ENCODE measurements around the gene BCAS4. TPM values are rescaled to one million over a fixed set of nuclear protein-coding genes. Genes with fewer than 3 reads are reported as not detected.
A peak's percentile ranks its signal among the peaks of the same experiment; 100 is the strongest.

BCAS4 gene
- polyA plus RNA-seq, 6 donors from 2014 or later: 62.1 to 82.2 (median 70.3) TPM

DNA sequence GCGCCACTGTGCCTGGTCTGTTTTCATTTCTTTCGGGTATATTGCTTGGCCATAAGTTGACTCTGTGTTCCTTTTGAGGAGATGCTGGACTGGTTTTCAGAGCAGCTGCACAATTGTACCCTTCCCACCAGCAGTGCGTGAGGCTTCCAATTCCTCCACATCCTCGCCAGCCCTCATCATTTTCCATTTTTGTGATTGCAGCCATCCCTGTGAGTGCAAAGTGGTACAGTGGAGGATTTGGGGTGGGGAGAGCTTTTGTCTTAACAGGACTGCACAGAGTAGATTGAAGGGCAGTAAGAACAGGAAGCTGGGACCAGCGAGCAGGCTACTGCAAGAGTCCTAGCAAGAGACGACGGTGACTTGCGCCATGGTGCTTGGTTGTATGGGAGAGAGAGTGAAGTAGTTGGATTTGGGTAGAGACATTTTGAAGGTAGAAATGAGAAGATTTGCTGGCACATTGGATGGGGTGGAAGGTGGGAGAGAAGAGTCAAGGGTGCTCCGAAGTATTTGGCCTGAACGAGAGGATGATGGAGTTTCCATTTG is 18.3 kb downstream of the BCAS4 start:
- Mint-ChIP-seq H3K4me3 (peak overlapping the region in 7 of 8 donors; percentile 1 to 87 (median 65)), H3K36me3 (peaks cover 3 to 7% of the 10 kb centered on the region in 2 donors), H3K27me3 (no peaks in the 10 kb centered on the region), H3K9me3 (peaks cover under 1 to 18% (median 12%) of the 10 kb centered on the region in 7 donors), H3K4me1 (peaks cover 65 to 99% (median 85%) of the 10 kb centered on the region in 3 donors), H3K27ac (peak overlapping the region in 4 of 6 donors; percentile 2 to 96 (median 46))
- no peak for DNase-seq
- ATAC-seq (ENCODE audit: low read depth in 2 of 2): no peak

DNA sequence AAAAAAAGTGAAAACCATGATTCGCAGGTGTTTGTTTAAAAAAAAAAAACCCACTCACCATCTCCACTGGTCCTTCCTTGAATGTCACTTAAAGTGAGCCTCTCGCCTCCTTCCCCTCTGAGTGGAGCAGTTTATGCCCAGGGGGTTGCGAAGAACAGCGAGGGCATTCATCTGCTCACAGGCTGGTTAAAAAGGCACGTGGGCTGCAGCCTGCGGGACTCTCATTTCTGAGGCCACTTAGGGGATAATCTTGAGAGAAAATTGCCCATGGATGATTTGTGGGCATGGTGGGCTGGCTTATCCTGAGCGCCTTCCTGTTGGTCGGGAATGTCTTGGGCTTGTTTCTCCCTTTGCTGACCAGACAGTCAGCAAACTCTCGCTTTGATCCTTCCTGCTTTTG is 18.9 kb downstream of the BCAS4 start:
- Mint-ChIP-seq H3K27ac (peak overlapping the region; percentile 75 to 97 (median 86)), H3K4me3 (peak overlapping the region in 6 of 8 donors; percentile 9 to 89 (median 83)), H3K4me1 (peaks cover 67 to 99% (median 85%) of the 10 kb centered on the region in 3 donors), H3K9me3 (peaks cover 4 to 18% (median 12%) of the 10 kb centered on the region in 7 donors), H3K36me3 (peaks cover 8 to 12% of the 10 kb centered on the region in 2 donors), H3K27me3 (no peaks in the 10 kb centered on the region)
- DNase-seq (no peak), ATAC-seq (ENCODE audit: low read depth in 2 of 2) (no peak)

DNA sequence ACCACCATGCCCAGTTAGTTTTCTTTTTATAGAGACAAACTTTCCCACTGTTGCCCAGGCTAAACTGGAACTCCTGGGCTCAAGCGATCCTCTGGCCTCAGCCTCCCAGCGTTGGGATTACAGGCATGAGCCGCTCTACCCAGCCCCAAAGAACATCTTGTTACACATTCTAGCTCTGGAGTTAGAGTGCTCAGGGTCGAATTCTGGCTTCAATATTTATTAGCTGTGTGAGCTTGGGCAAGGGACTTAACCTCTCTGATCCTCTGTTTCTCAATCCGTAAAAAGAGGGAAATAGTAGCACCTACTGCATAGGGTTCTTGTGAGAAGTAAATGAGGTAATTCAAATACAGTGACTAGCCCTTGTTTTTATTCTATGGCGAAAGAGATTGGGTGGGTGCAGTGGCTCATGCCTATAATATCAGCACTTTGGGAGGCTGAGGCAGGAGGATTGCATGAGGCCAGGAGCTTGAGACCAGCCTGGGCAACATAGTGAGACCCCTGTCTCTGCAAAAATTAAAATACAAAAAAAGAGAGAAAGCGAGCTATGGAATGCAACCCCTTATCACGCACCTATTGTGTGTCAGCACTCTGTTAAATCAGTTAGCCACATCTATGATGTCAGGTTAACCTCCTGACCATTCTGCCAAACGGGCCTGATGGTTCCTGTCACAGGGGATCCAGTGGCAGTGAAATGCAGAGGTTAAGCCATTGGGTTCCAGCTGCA is 19.7 kb downstream of the BCAS4 start:
- Mint-ChIP-seq H3K9me3 (peaks cover 4 to 16% (median 9%) of the 10 kb centered on the region in 7 donors), H3K36me3 (peaks cover 8 to 11% of the 10 kb centered on the region in 2 donors), H3K4me1 (peaks cover 71 to 98% (median 88%) of the 10 kb centered on the region in 3 donors), H3K27me3 (no peaks in the 10 kb centered on the region), H3K27ac (peak overlapping the region in 5 of 6 donors; percentile 65 to 97 (median 94)), H3K4me3 (peak overlapping the region; percentile 78 to 90 (median 84))
- ATAC-seq (ENCODE audit: low read depth in 2 of 2) (no peak), DNase-seq (no peak)

- ATAC-seq (ENCODE audit: low read depth in 2 of 2): peak; percentile 40 to 45
- H3K27me3 Mint-ChIP-seq: no peaks in the 10 kb centered on the region
- peaks cover 74 to 98% (median 88%) of the 10 kb centered on the region in 3 donors for H3K4me1 Mint-ChIP-seq
- DNase-seq: peak; percentile 42
- H3K9me3 Mint-ChIP-seq: peaks cover under 1 to 8% (median 5%) of the 10 kb centered on the region in 7 donors
- peak overlapping the region; percentile 78 to 90 (median 84) for H3K4me3 Mint-ChIP-seq
- H3K36me3 Mint-ChIP-seq: peaks cover 5 to 8% of the 10 kb centered on the region in 2 donors
- H3K27ac Mint-ChIP-seq: peak overlapping the region; percentile 84 to 96 (median 92)
Observed at GRCh38 chr20:50815162-50815989, 20.5 kb downstream of the BCAS4 start.

DNA sequence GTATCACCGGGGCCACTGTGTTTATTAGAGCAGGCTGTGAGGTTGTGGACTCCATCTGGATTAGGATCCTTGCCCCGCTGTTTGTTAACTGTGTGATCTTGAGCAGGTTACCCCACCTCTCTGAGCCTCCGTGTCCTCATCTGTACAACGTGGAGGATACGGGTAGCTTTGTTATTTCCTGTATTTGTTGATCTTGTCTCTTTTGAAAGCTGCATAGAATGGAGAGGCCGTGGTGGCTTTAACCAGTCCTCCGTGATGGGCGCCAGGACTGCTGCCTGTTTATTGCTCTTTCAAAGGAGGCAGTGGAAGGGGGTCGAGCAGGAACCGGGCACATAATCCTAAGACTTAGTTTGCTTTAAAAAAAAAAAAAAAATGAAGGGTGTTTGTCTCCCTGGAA is 22.9 kb downstream of the BCAS4 start:
- Mint-ChIP-seq H3K36me3 (peaks cover 5 to 8% of the 10 kb centered on the region in 2 donors), H3K4me1 (peaks cover 81 to 99% (median 95%) of the 10 kb centered on the region in 3 donors), H3K4me3 (peak overlapping the region; percentile 73 to 88 (median 80)), H3K9me3 (peaks cover 0 to 4% (median 0%) of the 10 kb centered on the region in 7 donors), H3K27ac (peak overlapping the region; percentile 78 to 98 (median 96)), H3K27me3 (no peaks in the 10 kb centered on the region)
- DNase-seq: no peak
- no peak for ATAC-seq (ENCODE audit: low read depth in 2 of 2)

- H3K4me1 Mint-ChIP-seq: peaks cover 68 to 86% (median 81%) of the 10 kb centered on the region in 3 donors
- ATAC-seq (ENCODE audit: low read depth in 2 of 2) (no peak), DNase-seq (no peak)
- H3K27ac Mint-ChIP-seq: peak overlapping the region; percentile 30 to 96 (median 92)
- peak overlapping the region in 5 of 8 donors; percentile 6 to 88 (median 77) for H3K4me3 Mint-ChIP-seq
- no peaks in the 10 kb centered on the region for H3K27me3 Mint-ChIP-seq
- peaks cover 5 to 8% of the 10 kb centered on the region in 2 donors for H3K36me3 Mint-ChIP-seq
- peaks cover 0 to 4% (median 0%) of the 10 kb centered on the region in 7 donors for H3K9me3 Mint-ChIP-seq
Observed at GRCh38 chr20:50819349-50819748, 24.5 kb downstream of the BCAS4 start.

DNA sequence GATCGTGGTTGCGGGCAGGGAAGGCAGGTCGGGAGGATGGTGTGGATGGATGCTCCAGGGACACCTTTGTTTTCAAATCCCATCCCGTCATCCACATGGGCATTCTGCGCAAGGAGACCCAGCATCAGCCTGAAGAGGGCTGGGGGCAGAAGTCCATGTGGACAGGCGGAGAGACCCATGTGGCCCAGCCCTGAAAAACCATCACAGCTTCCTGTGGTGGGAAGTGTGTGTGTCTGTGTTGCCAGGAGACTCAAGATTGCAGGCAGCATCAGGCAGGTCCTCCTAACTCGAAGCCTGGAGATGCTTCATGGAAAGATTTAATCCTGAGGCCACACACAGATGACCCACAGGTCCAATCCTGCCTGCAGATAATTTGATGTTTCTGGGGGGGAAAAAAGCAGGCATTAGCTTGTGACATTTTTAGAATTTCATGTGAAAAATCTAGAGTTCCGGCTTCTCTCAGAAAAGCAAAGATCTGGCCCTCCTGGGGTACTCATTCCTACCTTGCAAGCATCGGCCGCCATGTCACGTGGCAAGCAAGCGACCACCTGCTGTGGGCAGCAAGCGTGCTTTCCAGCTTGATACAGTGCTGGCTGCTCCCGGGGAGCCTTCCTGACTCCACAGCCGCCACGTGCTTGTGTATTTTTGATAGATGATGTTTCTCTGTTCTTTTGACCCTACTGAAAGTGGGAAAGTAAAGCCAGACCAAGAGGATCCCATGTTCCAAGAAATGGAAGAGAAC is 25.8 kb downstream of the BCAS4 start:
- H3K4me3 Mint-ChIP-seq: peak overlapping the region; percentile 3 to 88 (median 80)
- peaks cover 57 to 80% (median 73%) of the 10 kb centered on the region in 3 donors for H3K4me1 Mint-ChIP-seq
- H3K36me3 Mint-ChIP-seq: peaks cover 5 to 8% of the 10 kb centered on the region in 2 donors
- ATAC-seq (ENCODE audit: low read depth in 2 of 2) (no peak), DNase-seq (no peak)
- H3K27me3 Mint-ChIP-seq: no peaks in the 10 kb centered on the region
- H3K27ac Mint-ChIP-seq: peak overlapping the region; percentile 70 to 96 (median 86)
- peaks cover 0 to 4% (median 0%) of the 10 kb centered on the region in 7 donors for H3K9me3 Mint-ChIP-seq

DNA sequence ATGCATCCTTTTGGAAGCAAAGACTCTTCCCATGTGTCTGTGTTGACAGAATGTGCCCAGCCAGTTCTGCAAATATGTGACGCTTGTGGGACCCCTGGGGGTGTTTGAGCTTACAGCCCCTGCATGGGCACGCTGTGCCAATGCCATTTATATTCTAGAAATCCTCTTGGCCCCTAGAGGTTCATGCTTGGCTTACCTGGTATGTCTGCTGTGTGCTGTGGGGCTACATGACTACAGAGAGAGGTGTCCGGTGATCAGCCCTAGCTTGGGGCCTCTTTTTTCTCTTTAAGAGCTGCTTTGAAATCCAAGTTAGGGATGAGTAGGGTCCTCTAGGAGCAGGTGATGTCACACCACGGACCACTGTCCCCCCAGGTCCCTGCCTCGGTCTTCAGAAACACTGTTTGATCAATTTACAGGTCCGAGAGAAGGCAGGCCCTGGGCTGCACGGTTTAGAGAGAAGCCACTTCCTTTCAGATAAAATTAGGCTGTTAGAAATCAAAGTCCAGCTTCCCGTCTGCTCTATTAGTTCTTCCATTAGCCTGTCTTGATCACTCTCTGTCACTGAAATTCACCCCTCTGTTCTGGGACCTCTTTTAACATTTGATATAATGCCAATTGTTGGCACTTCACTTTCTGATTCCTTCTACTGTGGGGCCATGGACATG is 26.5 kb downstream of the BCAS4 start:
- Mint-ChIP-seq H3K9me3 (peaks cover 0 to 4% (median 0%) of the 10 kb centered on the region in 7 donors), H3K4me3 (peak overlapping the region; percentile 3 to 88 (median 78)), H3K4me1 (peaks cover 57 to 77% (median 71%) of the 10 kb centered on the region in 3 donors), H3K27ac (peak overlapping the region; percentile 16 to 96 (median 77)), H3K27me3 (no peaks in the 10 kb centered on the region), H3K36me3 (peaks cover 8 to 9% of the 10 kb centered on the region in 2 donors)
- DNase-seq (no peak), ATAC-seq (ENCODE audit: low read depth in 2 of 2) (peak in 1 of 2 donors; percentile 28)

- Mint-ChIP-seq H3K36me3 (peaks cover 9% of the 10 kb centered on the region in 2 donors), H3K4me3 (peak overlapping the region; percentile 3 to 88 (median 78)), H3K27ac (peak overlapping the region; percentile 16 to 96 (median 84)), H3K27me3 (no peaks in the 10 kb centered on the region), H3K4me1 (peaks cover 55 to 73% (median 65%) of the 10 kb centered on the region in 3 donors), H3K9me3 (peaks cover 0 to 4% (median 0%) of the 10 kb centered on the region in 7 donors)
- ATAC-seq (ENCODE audit: low read depth in 2 of 2): peak in 1 of 2 donors; percentile 15
- no peak for DNase-seq
Observed at GRCh38 chr20:50821994-50822393, 27.1 kb downstream of the BCAS4 start.

- ATAC-seq (ENCODE audit: low read depth in 2 of 2): no peak
- peak overlapping the region in 1 of 6 donors; percentile 96 for H3K27ac Mint-ChIP-seq
Observed at GRCh38 chr20:50823319-50823718, 28.5 kb downstream of the BCAS4 start.

GRCh38 chr20:50824137-50824536 is 29.3 kb downstream of the BCAS4 start:
- Mint-ChIP-seq H3K9me3 (peaks cover 0 to 2% (median 0%) of the 10 kb centered on the region in 7 donors), H3K4me3 (no peak overlapping the region), H3K27ac (peak overlapping the region in 4 of 6 donors; percentile 14 to 68 (median 38)), H3K27me3 (no peaks in the 10 kb centered on the region), H3K36me3 (peaks cover 4 to 17% of the 10 kb centered on the region in 2 donors), H3K4me1 (peaks cover 51 to 56% (median 51%) of the 10 kb centered on the region in 3 donors)
- DNase-seq (no peak), ATAC-seq (ENCODE audit: low read depth in 2 of 2) (no peak)

More at GRCh38 chr20:50823319-50823718, 28.5 kb downstream of the BCAS4 start:
- Mint-ChIP-seq H3K27me3 (no peaks in the 10 kb centered on the region), H3K4me3 (no peak overlapping the region), H3K9me3 (peaks cover 0 to 2% (median 0%) of the 10 kb centered on the region in 7 donors), H3K36me3 (peaks cover 8 to 18% of the 10 kb centered on the region in 2 donors), H3K4me1 (peaks cover 56 to 63% (median 58%) of the 10 kb centered on the region in 3 donors)
- DNase-seq: no peak

DNA sequence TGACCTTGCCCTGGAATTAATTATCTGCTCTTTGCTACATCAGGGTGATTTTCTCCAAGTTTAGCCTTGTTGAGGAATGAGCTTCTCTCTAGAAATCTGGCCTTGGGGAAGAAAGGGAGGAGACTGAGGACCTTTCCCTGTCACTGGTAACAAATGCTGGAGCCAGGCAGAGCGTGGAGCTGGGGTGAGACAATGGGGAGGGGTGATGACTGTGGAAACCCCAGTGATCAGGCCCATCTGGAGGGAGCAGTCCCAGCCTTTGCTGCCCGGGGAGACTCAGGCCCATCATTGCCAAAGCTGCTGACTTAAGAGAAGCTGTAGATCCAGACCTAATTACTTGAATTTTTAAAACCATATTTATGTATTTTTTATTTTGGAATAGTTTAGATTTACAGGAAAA is 31.3 kb downstream of the BCAS4 start:
- no peak overlapping the region for H3K4me3 Mint-ChIP-seq
- H3K36me3 Mint-ChIP-seq: peaks cover 4 to 18% of the 10 kb centered on the region in 2 donors
- H3K27me3 Mint-ChIP-seq: no peaks in the 10 kb centered on the region
- peak overlapping the region in 4 of 6 donors; percentile 41 to 93 (median 64) for H3K27ac Mint-ChIP-seq
- H3K4me1 Mint-ChIP-seq: peaks cover 31 to 36% (median 31%) of the 10 kb centered on the region in 3 donors
- H3K9me3 Mint-ChIP-seq: peaks cover 0 to 2% (median 0%) of the 10 kb centered on the region in 7 donors
- no peak for DNase-seq
- no peak for ATAC-seq (ENCODE audit: low read depth in 2 of 2)

Data from naive B cell (primary cell).